GM12873 (cell line): ENCODE measurements around the gene CHMP4B.

Source experiments
- TF ChIP-seq, protein P1 (sequence below): IDR thresholded peaks from 2 replicates; pipeline ENCODE4 v1.5.1; 2012; ENCODE audit warnings: low read depth, mild to moderate bottlenecking, moderate library complexity, low read length, control low read depth; ENCODE audit not compliant: insufficient read depth; ENCODE audit errors: missing control alignments

Gene CHMP4B

DNA sequence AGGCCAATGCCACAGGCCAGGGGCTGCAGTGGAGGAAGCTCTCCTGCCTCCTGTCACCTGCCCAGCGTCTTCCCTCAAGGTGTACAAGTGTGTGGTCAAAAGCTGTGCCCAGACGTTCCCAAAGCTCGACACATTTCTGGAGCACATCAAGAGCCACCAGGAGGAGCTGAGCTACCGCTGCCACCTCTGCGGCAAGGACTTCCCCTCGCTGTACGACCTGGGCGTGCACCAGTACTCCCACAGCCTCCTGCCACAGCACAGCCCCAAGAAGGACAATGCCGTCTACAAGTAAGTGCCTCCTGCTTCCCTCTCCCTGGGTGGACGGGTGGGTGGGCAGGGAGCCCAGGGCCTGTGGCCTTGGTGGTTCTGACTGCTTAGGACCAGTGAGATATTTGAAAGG, 41.1 kb upstream of the CHMP4B start:
- TF ChIP-seq, protein P1, sequence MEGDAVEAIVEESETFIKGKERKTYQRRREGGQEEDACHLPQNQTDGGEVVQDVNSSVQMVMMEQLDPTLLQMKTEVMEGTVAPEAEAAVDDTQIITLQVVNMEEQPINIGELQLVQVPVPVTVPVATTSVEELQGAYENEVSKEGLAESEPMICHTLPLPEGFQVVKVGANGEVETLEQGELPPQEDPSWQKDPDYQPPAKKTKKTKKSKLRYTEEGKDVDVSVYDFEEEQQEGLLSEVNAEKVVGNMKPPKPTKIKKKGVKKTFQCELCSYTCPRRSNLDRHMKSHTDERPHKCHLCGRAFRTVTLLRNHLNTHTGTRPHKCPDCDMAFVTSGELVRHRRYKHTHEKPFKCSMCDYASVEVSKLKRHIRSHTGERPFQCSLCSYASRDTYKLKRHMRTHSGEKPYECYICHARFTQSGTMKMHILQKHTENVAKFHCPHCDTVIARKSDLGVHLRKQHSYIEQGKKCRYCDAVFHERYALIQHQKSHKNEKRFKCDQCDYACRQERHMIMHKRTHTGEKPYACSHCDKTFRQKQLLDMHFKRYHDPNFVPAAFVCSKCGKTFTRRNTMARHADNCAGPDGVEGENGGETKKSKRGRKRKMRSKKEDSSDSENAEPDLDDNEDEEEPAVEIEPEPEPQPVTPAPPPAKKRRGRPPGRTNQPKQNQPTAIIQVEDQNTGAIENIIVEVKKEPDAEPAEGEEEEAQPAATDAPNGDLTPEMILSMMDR = no peak

DNA sequence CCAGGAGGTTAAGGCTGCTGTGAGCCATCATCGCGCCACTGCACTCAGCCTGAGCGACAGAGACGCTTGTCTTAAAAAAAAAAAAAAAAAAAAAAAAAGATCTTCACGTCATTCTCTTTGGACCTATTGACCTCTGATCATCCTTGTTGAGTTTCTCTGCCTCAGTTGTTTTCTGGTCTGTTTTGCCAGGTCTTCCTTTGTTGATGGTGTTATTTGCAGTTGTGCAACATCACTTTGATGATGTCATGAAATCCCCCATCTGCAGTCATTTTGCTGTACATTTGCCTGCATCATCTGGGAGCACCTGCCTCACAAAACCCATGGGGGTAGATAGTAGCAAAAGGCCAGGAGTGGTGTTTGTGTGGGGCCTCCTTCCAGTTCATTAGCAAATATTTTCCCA, 39.2 kb upstream of the CHMP4B start:
- TF ChIP-seq, protein P1 = no peak

DNA sequence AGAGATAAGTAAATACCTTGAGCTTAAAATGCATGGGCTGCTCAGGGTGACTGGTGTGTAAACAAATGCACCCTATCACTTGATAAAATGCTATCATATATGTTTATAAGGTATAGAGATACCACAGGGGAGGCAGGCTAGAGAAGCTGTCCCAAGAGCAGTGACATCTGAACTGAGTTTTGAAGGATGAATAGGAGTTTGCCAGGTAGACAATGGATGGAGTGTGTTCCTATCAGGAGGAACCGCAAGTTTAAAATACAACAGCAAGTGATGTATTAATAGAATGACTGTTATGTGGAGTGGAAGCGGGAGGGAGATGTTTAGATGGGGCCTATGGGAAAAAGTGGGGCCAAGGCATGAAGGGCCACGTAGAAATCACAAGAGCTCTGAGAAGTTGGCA, 38.7 kb upstream of the CHMP4B start:
- TF ChIP-seq, protein P1 = no peak

- TF ChIP-seq, protein P1 = no peak
These were observed 37.6 kb upstream of the CHMP4B start for GRCh38 chr20:33773412-33774089.

DNA sequence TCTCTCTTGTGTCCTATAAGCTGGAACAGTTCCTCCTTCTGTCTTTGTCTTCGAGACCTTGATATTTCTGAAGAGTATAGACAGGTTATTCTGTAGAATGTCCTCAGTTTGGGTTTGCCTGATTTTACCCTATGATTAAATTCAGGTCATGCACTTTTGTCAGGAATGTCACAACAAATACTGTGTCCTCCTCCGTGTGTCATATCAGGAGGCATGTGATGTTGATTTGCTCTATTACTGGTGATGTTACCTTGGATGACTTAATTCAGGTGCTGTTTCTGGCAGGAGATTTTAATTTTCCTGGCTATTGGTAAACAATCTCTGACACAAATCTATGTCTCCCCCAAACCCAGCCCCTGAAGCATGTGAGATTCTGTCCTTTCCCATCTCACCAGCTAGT, 33.3 kb upstream of the CHMP4B start:
- TF ChIP-seq, protein P1 = no peak

GRCh38 chr20:33781133-33781532, 30.0 kb upstream of the CHMP4B start:
- TF ChIP-seq, protein P1 = no peak

DNA sequence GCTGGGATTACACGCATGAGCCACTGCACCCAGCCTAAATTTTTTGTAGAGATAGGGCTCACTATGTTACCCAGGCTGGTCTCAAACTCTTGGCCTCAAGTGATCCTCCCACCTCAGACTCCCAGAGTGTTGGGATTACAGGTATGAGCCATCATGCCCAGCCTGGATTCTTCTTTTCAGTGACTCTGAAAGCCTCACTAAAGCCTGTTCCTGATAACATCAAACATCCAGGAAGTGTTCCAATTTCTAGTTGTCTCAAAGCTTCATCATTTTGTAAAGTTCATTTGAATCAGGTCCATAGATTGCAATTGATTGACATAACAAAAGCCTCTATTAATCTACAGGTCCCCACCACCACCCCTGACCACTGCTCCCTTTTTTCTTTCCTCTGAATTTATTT, 29.2 kb upstream of the CHMP4B start:
- TF ChIP-seq, protein P1 = no peak
